GM12875 (cell line): ENCODE measurements around the gene SPTBN5.

Experiments used
- H3K4me3 ChIP-seq: one replicate; pipeline ENCODE4 v1.5.1; 2011; ENCODE audit warnings: low read depth, low read length, control low read depth
- TF ChIP-seq, protein P1 (sequence below): IDR thresholded peaks from 2 replicates; pipeline ENCODE4 v1.5.1; 2011; ENCODE audit warnings: low read depth, mild to moderate bottlenecking, control low read depth, inconsistent platforms, low read length, moderate library complexity, borderline replicate concordance; ENCODE audit not compliant: insufficient read depth

SPTBN5 gene

GRCh38 chr15:41812820-41813375, 81.0 kb downstream of the SPTBN5 start:
- TF ChIP-seq, protein P1, sequence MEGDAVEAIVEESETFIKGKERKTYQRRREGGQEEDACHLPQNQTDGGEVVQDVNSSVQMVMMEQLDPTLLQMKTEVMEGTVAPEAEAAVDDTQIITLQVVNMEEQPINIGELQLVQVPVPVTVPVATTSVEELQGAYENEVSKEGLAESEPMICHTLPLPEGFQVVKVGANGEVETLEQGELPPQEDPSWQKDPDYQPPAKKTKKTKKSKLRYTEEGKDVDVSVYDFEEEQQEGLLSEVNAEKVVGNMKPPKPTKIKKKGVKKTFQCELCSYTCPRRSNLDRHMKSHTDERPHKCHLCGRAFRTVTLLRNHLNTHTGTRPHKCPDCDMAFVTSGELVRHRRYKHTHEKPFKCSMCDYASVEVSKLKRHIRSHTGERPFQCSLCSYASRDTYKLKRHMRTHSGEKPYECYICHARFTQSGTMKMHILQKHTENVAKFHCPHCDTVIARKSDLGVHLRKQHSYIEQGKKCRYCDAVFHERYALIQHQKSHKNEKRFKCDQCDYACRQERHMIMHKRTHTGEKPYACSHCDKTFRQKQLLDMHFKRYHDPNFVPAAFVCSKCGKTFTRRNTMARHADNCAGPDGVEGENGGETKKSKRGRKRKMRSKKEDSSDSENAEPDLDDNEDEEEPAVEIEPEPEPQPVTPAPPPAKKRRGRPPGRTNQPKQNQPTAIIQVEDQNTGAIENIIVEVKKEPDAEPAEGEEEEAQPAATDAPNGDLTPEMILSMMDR, result no peak
- no peak overlapping the region for H3K4me3 ChIP-seq

- TF ChIP-seq, protein P1, result peak; percentile 88
- no peak overlapping the region for H3K4me3 ChIP-seq
Measured at GRCh38 chr15:41811432-41812195, 82.2 kb downstream of the SPTBN5 start.

DNA sequence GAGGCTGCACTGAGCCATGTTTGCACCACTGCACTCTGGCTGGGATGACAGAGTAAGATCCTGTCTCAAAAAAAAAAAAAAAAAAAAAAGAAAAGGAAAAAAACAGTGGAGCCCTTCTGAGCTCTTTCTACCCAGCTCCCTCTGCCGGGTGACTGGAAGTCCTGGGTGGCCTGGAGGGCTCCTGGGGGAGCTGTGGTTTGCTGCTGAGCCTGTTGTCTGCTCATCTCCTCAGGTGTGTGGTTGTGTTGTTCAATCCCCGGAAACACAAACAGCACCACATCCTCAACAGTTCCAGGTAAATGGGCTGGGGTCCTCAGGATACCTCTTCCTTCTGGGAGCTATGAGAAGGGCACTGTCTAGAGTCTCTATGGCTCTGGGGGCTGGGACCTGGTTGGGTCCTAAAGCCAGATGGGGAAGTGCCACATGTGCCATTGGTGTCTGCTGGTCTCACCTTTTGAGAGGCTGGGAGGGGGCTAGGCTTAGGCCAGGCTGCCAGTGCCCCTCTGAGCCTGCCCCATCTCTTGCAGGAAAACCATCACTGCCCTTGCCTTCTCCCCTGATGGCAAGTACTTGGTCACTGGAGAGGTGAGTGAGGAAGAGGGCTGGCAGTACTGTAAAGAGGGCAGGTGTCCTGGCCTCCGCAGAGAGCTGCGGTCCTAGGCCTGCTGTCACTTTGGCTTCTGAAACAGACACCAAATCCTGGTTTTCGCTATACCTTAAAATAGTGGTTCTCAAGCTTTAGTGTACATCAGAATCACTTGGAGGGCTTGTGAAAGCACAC, 83.0 kb downstream of the SPTBN5 start:
- H3K4me3 ChIP-seq, result no peak overlapping the region
- TF ChIP-seq, protein P1, result 0 out of 2 replicates have a peak, but pooled peaks have one; percentile 14

GRCh38 chr15:41809526-41810220, 84.2 kb downstream of the SPTBN5 start:
- TF ChIP-seq, protein P1, result no peak
- H3K4me3 ChIP-seq, result no peak overlapping the region

DNA sequence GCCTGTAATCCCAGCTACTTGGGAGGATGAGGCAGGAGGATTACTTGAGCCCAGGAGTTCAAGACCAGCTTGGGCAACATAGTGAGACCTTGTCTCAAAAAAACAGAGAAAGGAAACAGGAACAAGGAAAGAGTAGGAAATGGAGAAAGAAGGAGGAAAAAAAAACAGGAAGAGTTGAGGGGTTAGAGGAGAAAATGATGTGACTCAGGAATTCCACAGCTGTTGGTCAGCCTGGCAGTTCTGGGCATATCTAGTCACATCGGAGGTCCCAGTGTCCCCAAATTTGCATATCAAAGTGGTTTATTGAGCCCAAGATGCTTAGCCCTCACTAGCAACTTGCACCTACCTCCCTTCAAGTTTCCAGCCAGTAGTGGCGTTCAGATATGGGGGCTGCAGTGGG, 84.7 kb downstream of the SPTBN5 start:
- TF ChIP-seq, protein P1, result no peak

GRCh38 chr15:41806291-41807181, 87.3 kb downstream of the SPTBN5 start:
- H3K4me3 ChIP-seq, result no peak overlapping the region
- TF ChIP-seq, protein P1, result no peak

More for the DNA sequence above, 84.7 kb downstream of the SPTBN5 start:
- no peak overlapping the region for H3K4me3 ChIP-seq
